DMS153 (cell line): ENCODE data around the gene MYO1G.
"Not testable (repeated sequence)": the region's sequence is repeated elsewhere in the genome, so short reads cannot be mapped to it uniquely, and the experiment has no call there.

Experiments
- DNase-seq: peaks from one replicate; lab custom pipeline; 2025; lab: John Stamatoyannopoulos, UW

The MYO1G gene

DNA sequence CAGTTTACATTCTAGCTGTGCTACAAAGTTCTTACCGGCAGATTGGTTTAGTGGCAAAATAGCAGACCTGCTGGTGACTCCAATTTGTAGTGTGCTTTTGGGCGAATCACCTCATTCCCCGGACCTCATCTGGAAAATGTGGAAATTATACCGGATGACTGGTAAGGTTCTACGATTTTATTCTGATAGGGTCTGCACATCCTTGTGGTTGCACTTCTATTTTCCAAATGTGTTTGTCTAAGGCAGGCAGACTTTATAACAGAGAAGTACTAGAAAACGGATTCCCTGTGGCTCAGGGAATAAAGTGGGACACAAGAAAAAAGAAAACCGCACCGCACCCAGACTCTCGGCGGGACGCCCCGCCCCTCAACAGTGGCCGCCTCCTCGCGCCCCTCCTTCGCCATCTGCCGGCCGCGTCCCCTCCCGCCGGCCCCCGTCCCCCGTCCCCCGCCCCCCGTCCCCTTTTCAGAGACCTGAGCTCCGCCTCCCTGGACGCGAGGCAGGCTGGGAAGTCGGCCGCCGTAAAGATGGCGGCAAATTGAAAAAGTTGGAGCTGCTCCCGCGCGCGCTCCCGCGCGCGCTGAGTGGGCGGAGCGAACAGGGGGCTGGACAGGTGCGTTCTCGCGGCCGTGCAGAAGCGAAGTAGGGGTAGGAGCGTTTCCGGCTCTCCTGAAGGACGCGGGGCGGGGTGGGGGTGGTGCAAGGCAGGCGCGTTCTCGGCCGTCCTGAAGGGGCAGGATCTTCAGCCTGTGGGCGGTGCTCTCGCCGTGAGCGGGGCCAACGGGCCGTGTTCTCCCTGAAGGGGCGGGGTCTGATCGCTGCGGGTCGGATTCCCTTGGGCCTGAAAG is 20.7 kb upstream of the MYO1G start:
- peak; percentile 100 for DNase-seq

DNA sequence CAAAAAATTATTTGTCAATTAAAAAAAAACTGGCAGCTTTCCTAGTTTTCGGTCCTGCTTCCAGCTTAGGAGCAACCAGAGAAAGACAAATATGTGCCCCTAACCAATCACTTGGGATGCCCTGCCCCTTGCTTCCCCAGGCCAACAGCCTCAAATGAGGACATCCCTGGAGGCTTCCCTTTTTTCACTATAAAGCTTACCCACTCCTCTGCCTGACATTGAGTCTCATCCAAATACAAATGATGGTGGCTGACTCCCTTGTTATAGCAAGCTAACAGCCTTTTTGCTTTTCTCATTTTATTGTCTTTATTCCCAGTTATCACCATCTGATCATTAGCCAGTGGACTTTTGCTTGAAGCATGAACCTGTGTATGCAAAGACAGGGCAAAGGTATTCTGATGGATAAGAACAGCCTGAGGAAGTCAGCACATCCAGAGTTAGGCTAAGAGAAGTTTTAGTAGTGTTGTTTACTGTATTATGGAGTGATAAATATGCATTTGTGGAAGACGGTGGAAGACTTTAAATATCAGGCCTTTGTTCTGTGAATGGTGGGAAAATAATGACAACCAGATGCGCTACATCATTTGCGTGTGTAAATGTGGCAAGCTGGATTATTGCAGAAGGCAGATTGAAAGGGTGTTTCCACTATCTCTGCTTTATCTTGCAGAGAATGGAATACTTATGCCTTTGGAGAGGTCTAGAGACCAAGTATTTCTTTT is 19.5 kb upstream of the MYO1G start:
- DNase-seq: no peak

DNA sequence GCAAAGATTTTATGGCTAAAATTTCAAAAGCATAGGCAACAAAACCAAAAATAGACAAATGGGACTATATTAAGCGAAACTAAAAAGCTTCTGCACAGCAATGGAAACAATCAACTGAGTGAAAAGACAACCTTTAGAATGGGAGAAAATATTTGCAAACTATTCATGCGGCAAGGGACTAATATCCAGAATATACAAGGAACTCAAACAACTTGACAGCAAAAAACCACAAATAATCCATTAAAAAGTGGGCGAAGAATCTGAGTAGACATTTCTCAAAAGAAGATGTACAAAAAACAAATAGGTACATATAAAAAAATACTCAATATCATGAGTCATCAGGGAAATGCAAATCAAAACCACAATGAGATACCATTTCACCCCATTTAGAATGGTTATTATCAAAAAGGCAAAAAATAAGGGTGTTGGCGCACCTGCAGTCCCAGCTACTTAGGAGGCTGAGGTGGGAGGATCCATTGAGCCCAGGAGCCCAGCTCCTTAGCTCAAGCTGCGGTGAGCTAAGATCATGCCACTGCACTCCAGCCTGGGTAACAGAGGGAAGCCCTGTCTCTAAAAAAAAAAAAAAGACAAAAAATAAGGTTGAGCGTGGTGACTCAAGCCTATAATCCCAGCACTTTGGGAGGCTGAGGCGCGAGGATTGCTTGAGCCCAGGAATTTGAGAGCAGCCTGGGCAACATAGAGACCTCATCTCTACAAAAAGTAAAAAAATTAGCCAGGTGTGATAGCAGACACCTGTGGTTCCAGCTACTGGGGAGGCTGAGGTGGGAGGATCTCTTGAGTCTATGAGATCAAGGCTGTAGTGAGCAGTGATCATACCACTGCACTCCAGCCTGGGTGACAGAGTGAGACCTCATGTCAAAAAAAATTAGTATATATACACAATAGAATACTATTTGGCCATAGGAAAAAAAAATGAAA is 17.0 kb upstream of the MYO1G start:
- DNase-seq: no peak

- DNase-seq: no peak
Observed at GRCh38 chr7:44994877-44995554, 16.2 kb upstream of the MYO1G start.

- DNase-seq: not testable (repeated sequence)
Observed at GRCh38 chr7:44992004-44992795, 13.4 kb upstream of the MYO1G start.

DNA sequence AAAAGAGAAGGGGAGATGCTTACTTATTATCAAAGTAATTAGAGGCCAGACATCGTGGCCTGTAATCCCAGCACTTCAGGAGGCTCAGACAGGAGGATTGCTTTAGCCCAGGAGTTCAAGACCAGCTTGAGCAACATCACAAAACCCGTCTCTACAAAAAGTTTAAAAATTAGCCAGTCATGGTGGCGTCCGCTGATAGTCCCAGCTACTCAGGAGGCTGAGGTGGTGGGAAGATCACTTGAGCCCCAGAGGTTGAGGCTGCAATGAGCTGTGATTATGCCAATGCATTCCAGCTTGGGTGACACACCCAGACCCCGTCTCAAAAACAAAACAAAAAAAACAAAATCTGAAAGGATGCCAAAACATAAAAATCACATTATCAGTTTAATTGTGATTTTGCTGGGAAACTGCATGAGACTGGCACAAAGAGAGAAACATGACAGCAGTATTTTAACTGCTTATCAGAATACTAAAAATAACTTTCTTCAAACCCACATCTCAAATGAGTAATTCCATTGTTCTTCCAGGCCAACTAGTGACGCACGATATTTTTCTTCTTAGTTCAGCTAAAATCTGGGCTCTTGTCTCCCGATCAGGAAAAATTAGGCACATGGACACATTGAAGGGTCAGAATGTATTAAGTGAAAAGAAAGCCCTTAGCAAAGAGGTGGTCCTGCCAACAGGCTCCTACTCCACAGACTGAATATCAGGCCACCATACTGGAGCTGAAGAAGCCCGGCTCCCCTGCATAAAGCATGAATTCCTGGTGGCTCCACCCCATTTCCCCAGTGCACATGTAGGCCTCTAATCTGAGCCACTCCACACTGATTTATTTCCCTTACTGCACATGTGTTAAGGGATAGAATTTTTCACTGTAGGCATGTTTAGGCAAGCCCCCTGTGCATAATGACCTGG is 11.6 kb upstream of the MYO1G start:
- peak; percentile 53 for DNase-seq

DNA sequence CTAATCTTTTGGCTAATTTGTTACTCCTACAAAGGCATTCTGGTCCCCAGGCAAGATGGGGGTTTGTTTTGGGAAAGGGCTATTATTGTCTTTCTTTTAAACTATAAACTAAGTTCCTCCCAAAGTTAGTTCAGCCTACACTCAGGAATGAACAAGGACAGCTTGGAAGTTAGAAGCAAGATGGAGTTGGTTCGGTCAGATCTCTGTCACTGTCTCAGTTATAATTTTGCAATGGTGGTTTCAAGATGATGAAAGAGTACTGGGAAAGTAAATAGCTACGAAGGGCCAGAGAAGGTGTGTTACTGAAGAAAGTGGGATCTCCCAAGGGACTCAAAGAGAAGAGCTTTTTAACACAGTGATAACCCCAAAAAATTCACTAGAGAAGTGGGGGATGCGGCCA is 10.3 kb upstream of the MYO1G start:
- no peak for DNase-seq

- DNase-seq: no peak
Observed at GRCh38 chr7:44988701-44989100, 9.9 kb upstream of the MYO1G start.

GRCh38 chr7:44987996-44988395 is 9.2 kb upstream of the MYO1G start:
- DNase-seq: no peak

DNA sequence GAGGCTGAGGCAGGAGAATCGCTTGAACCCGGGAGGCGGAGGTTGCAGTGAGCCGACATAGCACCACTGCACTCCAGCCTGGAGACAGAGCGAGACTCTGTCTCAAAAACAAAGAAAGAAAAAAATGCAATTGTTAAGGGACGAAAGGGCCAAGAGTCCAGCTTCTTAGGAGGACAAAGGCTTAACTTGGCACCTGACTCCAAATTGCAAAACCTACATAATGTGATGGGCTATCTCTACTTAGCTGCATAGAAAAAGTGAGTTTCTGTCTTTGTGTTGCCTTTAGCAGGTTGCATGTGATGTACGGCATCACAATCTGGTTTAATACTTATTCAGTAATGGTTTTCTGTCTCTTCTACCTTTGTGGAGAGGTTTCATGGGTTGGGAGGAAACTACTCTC is 8.6 kb upstream of the MYO1G start:
- no peak for DNase-seq

GRCh38 chr7:44986218-44987053 is 7.6 kb upstream of the MYO1G start:
- DNase-seq: peak; percentile 90

GRCh38 chr7:44985900-44986217 is 7.0 kb upstream of the MYO1G start:
- DNase-seq: no peak

DNA sequence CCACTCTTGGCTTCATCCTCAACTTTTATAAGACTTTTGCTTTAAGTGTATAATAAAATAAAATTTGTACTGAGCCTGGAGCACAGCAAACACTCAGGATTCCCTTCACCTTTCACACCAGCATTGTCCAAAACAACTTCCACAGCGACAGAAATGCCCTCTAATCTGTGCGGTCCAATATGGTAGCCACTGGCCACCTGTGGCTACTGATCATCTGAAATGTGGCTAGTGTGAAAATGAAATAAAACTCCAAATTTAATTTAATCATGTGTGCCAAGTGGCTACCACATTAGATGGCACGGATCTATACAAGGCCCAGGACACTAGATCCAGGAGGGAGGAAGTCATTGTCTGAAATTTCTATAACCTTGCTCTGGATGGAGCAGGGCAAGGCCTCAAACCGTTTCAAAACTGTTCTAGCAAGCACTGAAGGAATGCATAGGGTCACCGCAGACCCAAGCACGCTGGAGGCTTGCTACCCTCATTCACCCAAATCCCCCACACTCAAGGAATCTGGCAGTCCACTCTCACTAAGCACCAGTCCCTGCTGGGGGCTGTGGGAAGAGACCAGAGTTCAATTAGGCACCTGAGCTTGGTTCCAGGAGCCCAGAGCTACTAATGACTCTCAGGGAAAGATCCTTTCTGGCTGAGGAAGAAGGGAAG is 6.3 kb upstream of the MYO1G start:
- no peak for DNase-seq

DNA sequence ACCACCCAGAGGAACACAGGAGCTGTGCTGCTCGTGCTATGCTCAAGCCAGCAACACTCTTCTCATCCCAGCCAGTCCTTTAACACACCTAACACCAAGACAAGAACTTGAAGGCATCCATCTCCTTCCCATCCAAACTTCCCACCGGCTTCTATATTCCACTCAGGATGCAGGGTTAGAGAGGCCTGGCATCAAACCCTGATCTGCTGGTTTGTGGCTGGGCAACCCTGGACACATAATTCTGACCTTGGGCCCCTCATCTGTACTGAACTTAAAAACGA is 5.6 kb upstream of the MYO1G start:
- no peak for DNase-seq

- no peak for DNase-seq
Observed at GRCh38 chr7:44983742-44984477, 5.1 kb upstream of the MYO1G start.

GRCh38 chr7:44982970-44983369 is 4.2 kb upstream of the MYO1G start:
- DNase-seq: no peak

GRCh38 chr7:44982535-44982923 is 3.7 kb upstream of the MYO1G start:
- DNase-seq: no peak

GRCh38 chr7:44981035-44981706 is 2.4 kb upstream of the MYO1G start:
- DNase-seq: no peak
